GM19438 (cell line): ENCODE measurements around the gene GIPC3.

Experiments
- ATAC-seq: cut with Tn5 transposase; IDR thresholded peaks from one replicate; pipeline ENCODE4 v1.9.1; 2021; ENCODE audit warnings: low read depth; ENCODE audit not compliant: unreplicated experiment

Gene GIPC3, protein sequence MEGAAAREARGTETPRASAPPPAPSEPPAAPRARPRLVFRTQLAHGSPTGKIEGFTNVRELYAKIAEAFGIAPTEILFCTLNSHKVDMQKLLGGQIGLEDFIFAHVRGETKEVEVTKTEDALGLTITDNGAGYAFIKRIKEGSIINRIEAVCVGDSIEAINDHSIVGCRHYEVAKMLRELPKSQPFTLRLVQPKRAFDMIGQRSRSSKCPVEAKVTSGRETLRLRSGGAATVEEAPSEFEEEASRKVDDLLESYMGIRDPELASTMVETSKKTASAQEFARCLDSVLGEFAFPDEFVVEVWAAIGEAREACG

DNA sequence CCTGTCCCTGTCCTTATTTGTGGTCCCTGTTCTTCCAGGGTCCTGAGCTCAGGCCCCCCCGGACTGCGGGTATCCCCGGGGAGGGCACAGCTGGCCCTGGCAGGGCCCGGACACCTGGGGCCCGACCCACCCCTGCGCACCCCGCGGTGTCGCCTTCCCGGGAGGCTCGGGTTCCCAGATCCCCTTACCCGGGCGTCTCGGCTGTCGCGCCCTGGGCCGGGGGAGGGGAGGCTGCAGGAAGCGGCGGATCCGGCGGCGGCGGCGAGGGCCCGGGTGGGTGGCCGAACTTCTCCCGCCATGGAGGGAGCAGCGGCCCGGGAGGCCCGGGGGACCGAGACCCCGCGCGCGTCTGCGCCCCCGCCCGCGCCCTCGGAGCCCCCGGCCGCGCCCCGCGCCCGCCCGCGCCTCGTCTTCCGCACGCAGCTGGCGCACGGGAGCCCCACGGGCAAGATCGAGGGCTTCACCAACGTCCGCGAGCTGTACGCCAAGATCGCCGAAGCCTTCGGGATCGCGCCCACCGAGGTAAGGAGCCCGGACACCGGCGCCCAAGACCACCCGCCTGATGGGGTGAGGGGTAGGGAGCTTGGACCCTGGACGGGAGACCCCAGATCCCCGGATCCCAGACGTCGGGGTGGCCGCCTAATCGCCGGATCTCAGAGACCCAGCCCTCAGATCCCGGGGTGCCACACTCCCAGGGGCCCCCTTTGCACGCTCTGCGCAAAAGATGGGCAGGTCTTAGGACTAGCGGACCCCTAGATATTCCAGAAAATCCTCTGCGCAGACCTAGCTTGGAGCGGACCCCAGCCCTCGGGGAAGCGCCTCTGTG lies at the start of gene GIPC3:
TSS of gene GIPC3 (plus strand) at position 178 of the 826 bp plus-strand sequence. CDS start at position 298, 120 bp downstream.
- ATAC-seq = no peak

GRCh38 chr19:3535563-3535965 lies 49.7 kb upstream of the GIPC3 start:
- no peak for ATAC-seq

GRCh38 chr19:3535981-3536380 lies 49.3 kb upstream of the GIPC3 start:
- no peak for ATAC-seq

GRCh38 chr19:3536429-3537100 lies 48.7 kb upstream of the GIPC3 start:
- no peak for ATAC-seq

GRCh38 chr19:3537101-3537437 lies 48.2 kb upstream of the GIPC3 start:
- ATAC-seq = no peak

- no peak for ATAC-seq
These were observed 47.6 kb upstream of the GIPC3 start for GRCh38 chr19:3537438-3538240.

GRCh38 chr19:3538258-3538929 lies 46.9 kb upstream of the GIPC3 start:
- no peak for ATAC-seq

DNA sequence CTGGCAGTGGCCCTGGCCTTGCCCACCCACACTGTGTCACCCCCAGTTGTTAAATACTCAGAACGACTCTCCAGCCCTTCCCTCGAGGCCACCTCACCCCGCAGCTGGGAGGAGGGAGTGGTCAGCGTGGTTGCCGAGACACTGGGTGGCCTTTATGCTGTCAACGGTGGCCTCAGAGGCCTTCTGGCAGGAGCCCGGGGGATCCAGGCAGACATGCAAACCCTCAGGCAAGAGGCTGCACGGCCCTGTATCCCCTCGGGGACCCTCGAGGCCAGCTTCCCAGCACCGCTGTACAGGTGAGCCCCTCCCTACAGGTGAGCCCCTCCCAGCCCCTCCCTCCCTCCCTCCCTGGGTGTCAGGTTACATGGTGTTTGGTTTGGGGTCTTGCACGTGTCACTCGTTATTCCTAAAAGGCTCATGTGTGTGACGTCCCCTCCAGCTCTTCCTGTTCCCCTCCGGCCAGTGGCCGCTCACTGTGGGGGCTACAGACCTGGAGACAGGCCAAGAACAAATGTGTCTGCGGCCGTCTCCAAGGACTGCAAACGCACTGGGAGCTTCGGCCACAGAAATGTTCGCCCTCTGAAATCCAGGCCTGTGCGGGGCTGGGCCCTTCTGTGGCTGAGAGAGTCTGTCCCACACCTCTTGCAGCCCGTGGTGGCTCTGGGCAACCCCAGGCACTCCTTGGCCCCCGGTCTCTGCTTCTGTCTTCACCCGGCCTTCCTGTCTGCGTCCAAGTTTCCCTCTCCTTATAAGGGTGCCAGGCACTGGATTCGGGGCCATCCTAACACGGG lies 46.1 kb upstream of the GIPC3 start, which contains the start of gene TEKTIP1:
TSS of gene TEKTIP1 (plus strand) at position 210 of the 791 bp plus-strand sequence. CDS start at position 214, 4 bp downstream.
- ATAC-seq = no peak

DNA sequence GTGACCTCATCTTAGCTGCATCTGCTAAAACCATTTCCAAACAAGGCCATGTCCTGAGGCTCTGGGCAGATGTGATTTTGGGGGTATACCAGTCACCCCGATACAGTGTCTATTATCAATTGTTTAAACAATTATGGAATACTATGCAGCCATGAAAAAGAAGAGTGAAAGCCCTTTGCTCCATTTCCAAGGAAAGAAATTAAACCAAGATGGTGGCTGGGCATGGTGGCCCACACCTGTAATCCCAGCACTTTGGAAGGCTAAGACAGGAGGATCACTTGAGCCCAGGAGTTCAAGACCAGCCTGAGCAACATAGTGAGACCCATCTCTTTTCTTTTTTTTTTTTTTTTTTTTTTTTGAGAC lies 45.5 kb upstream of the GIPC3 start:
- no peak for ATAC-seq

- no peak for ATAC-seq
These were observed 41.9 kb upstream of the GIPC3 start for GRCh38 chr19:3543150-3544057.

DNA sequence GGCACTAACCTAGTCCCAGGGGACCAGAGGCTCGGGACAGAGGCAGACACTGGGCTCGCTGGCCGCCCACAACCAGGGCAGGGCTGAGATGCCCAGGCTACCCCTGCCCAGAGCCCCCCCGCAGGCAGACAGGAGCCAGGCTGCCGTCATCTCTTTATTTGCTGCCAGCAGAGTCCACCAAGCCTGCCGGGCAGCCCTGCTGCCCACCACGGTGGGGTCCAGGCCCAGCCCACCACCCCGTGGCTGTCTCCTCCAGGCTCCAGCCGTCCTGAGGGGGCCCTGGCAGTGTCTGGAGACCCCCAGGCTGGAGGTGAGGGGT lies 41.3 kb upstream of the GIPC3 start:
- no peak for ATAC-seq

DNA sequence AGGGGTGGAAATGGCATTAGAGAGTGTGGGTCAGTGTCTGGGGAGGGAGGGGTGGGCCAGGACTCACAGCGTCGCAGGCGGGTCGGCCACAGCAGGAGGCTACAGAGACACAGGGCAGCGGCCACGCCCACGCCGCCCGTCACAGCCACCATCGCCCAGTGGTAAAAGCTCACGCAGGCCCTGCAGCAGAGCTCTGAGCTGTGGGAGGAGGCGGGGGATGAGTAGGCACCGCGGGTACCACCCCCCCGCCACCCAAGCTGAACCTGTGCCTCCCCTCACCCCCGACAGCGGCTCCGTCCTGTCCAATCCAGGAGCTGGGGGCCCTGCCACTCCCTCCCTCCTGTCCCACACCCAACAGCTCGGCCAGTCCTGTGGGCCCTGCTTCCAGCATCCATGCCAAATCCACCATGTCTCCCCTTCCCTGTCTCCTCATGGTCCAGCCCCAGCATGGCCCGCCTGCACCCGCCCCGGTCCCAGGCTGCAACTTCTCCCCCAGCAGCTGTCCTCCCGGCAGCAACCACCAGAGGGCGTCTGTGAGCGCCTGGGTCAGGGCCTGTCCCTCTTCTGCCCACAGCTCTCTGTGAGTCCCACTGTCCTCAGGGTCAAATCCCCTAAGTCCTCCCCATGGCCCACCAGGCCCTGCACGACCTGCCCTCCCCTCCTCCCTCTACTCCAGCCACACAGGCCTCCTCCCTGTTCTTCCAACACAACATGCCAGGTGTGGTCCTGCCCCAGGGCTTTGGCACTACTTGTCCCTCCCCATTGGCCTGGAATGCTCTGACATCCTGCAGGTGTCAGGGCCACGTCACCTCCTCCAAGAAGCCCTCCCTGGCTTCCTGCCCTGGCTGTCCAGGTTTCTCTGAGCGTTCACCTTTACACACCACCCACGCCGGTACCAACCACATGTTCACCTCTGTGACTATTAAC lies 40.3 kb upstream of the GIPC3 start:
- ATAC-seq = no peak

DNA sequence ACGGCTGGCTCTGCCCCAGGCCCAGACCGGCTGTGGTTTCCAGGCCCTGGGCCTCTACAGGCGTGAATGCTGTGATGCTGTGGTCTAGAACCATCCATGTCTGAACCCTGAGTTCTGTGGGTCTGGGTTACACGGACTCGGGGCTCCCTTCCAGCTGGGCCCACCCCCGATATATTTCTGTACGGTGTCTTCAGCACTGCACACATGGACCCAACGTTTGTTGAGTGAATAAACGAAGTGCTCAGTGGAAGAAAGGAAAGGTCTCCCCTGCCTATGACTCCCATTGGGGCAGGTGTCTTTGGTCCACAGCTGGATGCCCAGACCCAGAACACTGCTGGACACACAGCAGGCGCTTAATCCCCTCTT lies 39.6 kb upstream of the GIPC3 start:
- ATAC-seq = no peak

GRCh38 chr19:3546119-3546518 lies 39.2 kb upstream of the GIPC3 start:
- no peak for ATAC-seq

GRCh38 chr19:3547301-3547731 lies 38.0 kb upstream of the GIPC3 start:
- no peak for ATAC-seq

GRCh38 chr19:3547767-3548282 lies 37.5 kb upstream of the GIPC3 start:
- ATAC-seq = no peak

- no peak for ATAC-seq
These were observed 36.7 kb upstream of the GIPC3 start for GRCh38 chr19:3548606-3549005.
